HEK293 (cell line): ENCODE measurements around the gene DOCK1.

Source experiments
- CTCF ChIA-PET: fragments of 350-600 bp; formaldehyde crosslinking; extraction: SDS; loops from one replicate; lab custom pipeline; 2021; ENCODE audit warnings: antibody characterized with exemption; lab: Yijun Ruan, JAX
- POLR2A ChIA-PET: fragments of 300-600 bp; formaldehyde crosslinking; extraction: SDS; loops from one replicate; lab custom pipeline; 2020; ENCODE audit warnings: antibody characterized with exemption, inconsistent platforms; lab: Yijun Ruan, JAX
- H3K27ac ChIP-seq: fragments of 200-500 bp; sonication (Bioruptor generic); 2 replicates; pipeline ENCODE4 v1.5.1; 2014; ENCODE audit warnings: low read depth, low read length, control low read depth, inconsistent platforms; ENCODE audit errors: extremely low read depth
- H3K36me3 ChIP-seq, 2 experiments: fragments of 200-500 bp in 1 of 2; sonication (Bioruptor generic) in 1 of 2; 1 replicate in 1 of 2; 2 replicates in 1 of 2; pipeline ENCODE4 v1.5.1; 2014 to 2017; ENCODE audit warnings: inconsistent platforms in 2 of 2, low read length in 2 of 2; ENCODE audit not compliant: control insufficient read depth in 2 of 2, insufficient read depth in 1 of 2
- H3K4me1 ChIP-seq: fragments of 200-500 bp; sonication (Bioruptor generic); 2 replicates; pipeline ENCODE4 v1.5.1; 2014; ENCODE audit warnings: mild to moderate bottlenecking, low read length, inconsistent platforms; ENCODE audit not compliant: control insufficient read depth, insufficient read depth
- H3K4me3 ChIP-seq: 2 replicates; pipeline ENCODE4 v1.5.1; 2011; ENCODE audit warnings: low read depth, mild to moderate bottlenecking, control low read depth, low read length, moderate library complexity
- H3K9me3 ChIP-seq: fragments of 200-500 bp; sonication (Bioruptor generic); 2 replicates; pipeline ENCODE4 v1.5.1; 2014; ENCODE audit warnings: low read depth, low read length, inconsistent platforms; ENCODE audit not compliant: control insufficient read depth, insufficient read depth
- AEBP2 ChIP-seq: fragments of 450-650 bp; formaldehyde crosslinking; IDR thresholded peaks from 2 replicates; pipeline ENCODE4 v1.5.1; 2016; ENCODE audit warnings: missing biosample characterization, missing genetic modification characterization, borderline replicate concordance
- OVOL3 ChIP-seq: fragments of 450-650 bp; formaldehyde crosslinking; IDR thresholded peaks from 2 replicates; pipeline ENCODE4 v1.5.1; 2016; ENCODE audit warnings: missing biosample characterization, missing genetic modification characterization
- PRDM1 ChIP-seq: fragments of 450-650 bp; formaldehyde crosslinking; IDR thresholded peaks from 2 replicates; pipeline ENCODE4; 2016; ENCODE audit warnings: missing biosample characterization, missing genetic modification characterization
- REPIN1 ChIP-seq: fragments of 450-650 bp; formaldehyde crosslinking; IDR thresholded peaks from 2 replicates; pipeline ENCODE4 v1.5.1; 2017; ENCODE audit warnings: missing biosample characterization, missing genetic modification characterization, low read depth
- TCF7L2 ChIP-seq: IDR thresholded peaks from 2 replicates; pipeline ENCODE4 v1.6.1; 2011; ENCODE audit warnings: low read depth, mild to moderate bottlenecking, inconsistent platforms, low read length, moderate library complexity, borderline replicate concordance
- ZBTB17 ChIP-seq: fragments of 450-650 bp; formaldehyde crosslinking; IDR thresholded peaks from 2 replicates; pipeline ENCODE4 v1.5.1; 2016; ENCODE audit warnings: missing biosample characterization, missing genetic modification characterization
- ZFP3 ChIP-seq: fragments of 450-650 bp; formaldehyde crosslinking; IDR thresholded peaks from 2 replicates; pipeline ENCODE4 v1.5.1; 2016; ENCODE audit warnings: low read depth, missing biosample characterization, missing genetic modification characterization
- ZIC2 ChIP-seq: fragments of 450-650 bp; formaldehyde crosslinking; IDR thresholded peaks from 2 replicates; pipeline ENCODE4 v1.5.1; 2016; ENCODE audit warnings: missing biosample characterization, missing genetic modification characterization
- ZNF132 ChIP-seq: fragments of 450-650 bp; formaldehyde crosslinking; IDR thresholded peaks from 2 replicates; pipeline ENCODE4 v1.5.1; 2017; ENCODE audit warnings: missing biosample characterization, missing genetic modification characterization, borderline replicate concordance
- ZNF18 ChIP-seq: fragments of 450-650 bp; formaldehyde crosslinking; IDR thresholded peaks from 2 replicates; pipeline ENCODE4 v1.5.1; 2016; ENCODE audit warnings: missing biosample characterization, missing genetic modification characterization
- ZNF214 ChIP-seq: fragments of 450-650 bp; formaldehyde crosslinking; IDR thresholded peaks from 2 replicates; pipeline ENCODE4 v1.5.1; 2017; ENCODE audit warnings: missing biosample characterization, mild to moderate bottlenecking, missing genetic modification characterization, borderline replicate concordance
- ZNF239 ChIP-seq: fragments of 450-650 bp; formaldehyde crosslinking; IDR thresholded peaks from 2 replicates; pipeline ENCODE4 v1.5.1; 2016; ENCODE audit warnings: missing biosample characterization, missing genetic modification characterization
- ZNF24 ChIP-seq: fragments of 450-650 bp; formaldehyde crosslinking; IDR thresholded peaks from 2 replicates; pipeline ENCODE4 v1.5.1; 2016; ENCODE audit warnings: missing biosample characterization, missing genetic modification characterization
- ZNF280D ChIP-seq: fragments of 450-650 bp; formaldehyde crosslinking; IDR thresholded peaks from 2 replicates; pipeline ENCODE4 v1.5.1; 2016; ENCODE audit warnings: missing biosample characterization, missing genetic modification characterization
- ZNF350 ChIP-seq: fragments of 450-650 bp; formaldehyde crosslinking; IDR thresholded peaks from 2 replicates; pipeline ENCODE4 v1.5.0; 2017; ENCODE audit warnings: missing biosample characterization, mild to moderate bottlenecking, missing genetic modification characterization
- ZNF37A ChIP-seq: fragments of 450-650 bp; IDR thresholded peaks from 2 replicates; pipeline ENCODE4 v1.5.1; 2018; ENCODE audit warnings: missing biosample characterization, missing genetic modification characterization
- ZNF416 ChIP-seq: fragments of 450-650 bp; formaldehyde crosslinking; IDR thresholded peaks from 2 replicates; pipeline ENCODE4 v1.5.1; 2016; ENCODE audit warnings: missing biosample characterization, missing genetic modification characterization
- ZNF501 ChIP-seq: fragments of 450-650 bp; formaldehyde crosslinking; IDR thresholded peaks from 2 replicates; pipeline ENCODE4 v1.5.1; 2016; ENCODE audit warnings: missing biosample characterization, missing genetic modification characterization
- ZNF548 ChIP-seq: fragments of 450-650 bp; formaldehyde crosslinking; IDR thresholded peaks from 2 replicates; pipeline ENCODE4 v1.5.1; 2016; ENCODE audit warnings: missing biosample characterization, missing genetic modification characterization
- ZNF560 ChIP-seq: fragments of 450-650 bp; formaldehyde crosslinking; IDR thresholded peaks from 2 replicates; pipeline ENCODE4 v1.5.1; 2017; ENCODE audit warnings: missing biosample characterization, missing genetic modification characterization, borderline replicate concordance
- ZNF580 ChIP-seq: fragments of 450-650 bp; formaldehyde crosslinking; IDR thresholded peaks from 2 replicates; pipeline ENCODE4 v1.5.1; 2016; ENCODE audit warnings: missing biosample characterization, missing genetic modification characterization
- ZNF621 ChIP-seq: fragments of 450-650 bp; formaldehyde crosslinking; IDR thresholded peaks from 2 replicates; pipeline ENCODE4 v1.5.1; 2017; ENCODE audit warnings: missing biosample characterization, missing genetic modification characterization
- ZNF626 ChIP-seq: fragments of 450-650 bp; sonication (Bioruptor Pico); formaldehyde crosslinking; IDR thresholded peaks from 2 replicates; pipeline ENCODE4 v1.5.1; 2018; ENCODE audit warnings: missing biosample characterization, missing genetic modification characterization, inconsistent platforms
- ZNF747 ChIP-seq: fragments of 450-650 bp; formaldehyde crosslinking; IDR thresholded peaks from 2 replicates; pipeline ENCODE4 v1.5.1; 2016; ENCODE audit warnings: missing biosample characterization, missing genetic modification characterization
- TF ChIP-seq, protein P1 (sequence below): fragments of 450-650 bp; IDR thresholded peaks from 2 replicates; pipeline ENCODE4 v1.5.1; 2018; ENCODE audit warnings: missing biosample characterization, missing genetic modification characterization
- TF ChIP-seq, protein P2 (sequence below): fragments of 450-650 bp; formaldehyde crosslinking; IDR thresholded peaks from 2 replicates; pipeline ENCODE4 v1.5.1; 2017; ENCODE audit warnings: missing biosample characterization, mild to moderate bottlenecking, missing genetic modification characterization, moderate library complexity

DOCK1 gene

DNA sequence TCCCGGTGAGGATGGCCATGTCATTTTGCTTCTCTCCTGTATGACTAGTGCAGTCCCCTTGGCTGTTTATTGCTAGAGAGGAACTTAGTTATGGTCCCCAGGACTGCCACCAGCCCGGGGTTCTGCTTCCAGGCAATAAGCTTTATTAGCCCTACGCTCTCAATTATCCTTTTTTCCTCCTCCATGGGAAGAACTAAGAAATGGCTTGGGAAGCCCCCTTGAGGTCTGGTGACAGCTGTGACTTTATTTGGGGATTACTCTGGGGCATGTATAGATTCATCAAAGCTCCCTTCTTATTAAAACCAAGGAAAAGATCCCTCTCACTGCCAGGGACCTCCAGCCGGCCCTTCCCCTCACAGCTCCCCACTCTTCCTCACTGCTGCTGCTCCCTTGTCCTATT is 446.3 kb downstream of the DOCK1 start (continued):
- no peak for TF ChIP-seq ZNF416 (tag by site-specific recombination)
- no peak for TF ChIP-seq ZNF37A (tag by site-specific recombination)

DNA sequence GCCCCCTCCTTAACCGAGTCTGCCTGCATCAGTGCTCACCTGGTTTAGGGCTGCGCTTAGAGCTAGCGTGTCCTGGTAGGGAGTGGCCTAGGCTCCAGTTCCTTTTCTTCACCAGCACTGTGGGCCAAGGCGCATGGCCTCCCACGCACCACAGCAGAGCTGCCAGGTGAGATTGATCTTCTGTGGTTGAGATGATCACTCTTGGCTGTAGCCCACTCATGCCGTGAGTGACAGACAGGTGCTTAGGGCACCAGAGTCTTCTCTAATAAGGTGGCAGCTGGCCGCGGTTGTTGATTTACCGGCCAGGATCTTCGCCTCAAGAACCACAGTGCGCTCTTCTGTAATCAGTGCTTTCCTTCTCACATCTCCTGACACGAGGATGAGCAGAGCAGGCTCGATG is 448.3 kb downstream of the DOCK1 start:
- CTCF ChIA-PET: no interaction called here
- H3K4me3 ChIP-seq: no peak overlapping the region
- no peaks in the 10 kb centered on the region for H3K36me3 ChIP-seq
- TF ChIP-seq, protein P1, sequence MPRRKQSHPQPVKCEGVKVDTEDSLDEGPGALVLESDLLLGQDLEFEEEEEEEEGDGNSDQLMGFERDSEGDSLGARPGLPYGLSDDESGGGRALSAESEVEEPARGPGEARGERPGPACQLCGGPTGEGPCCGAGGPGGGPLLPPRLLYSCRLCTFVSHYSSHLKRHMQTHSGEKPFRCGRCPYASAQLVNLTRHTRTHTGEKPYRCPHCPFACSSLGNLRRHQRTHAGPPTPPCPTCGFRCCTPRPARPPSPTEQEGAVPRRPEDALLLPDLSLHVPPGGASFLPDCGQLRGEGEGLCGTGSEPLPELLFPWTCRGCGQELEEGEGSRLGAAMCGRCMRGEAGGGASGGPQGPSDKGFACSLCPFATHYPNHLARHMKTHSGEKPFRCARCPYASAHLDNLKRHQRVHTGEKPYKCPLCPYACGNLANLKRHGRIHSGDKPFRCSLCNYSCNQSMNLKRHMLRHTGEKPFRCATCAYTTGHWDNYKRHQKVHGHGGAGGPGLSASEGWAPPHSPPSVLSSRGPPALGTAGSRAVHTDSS: no peak
- no peak for TF ChIP-seq ZBTB17 (tag by site-specific recombination)
- no peak for TF ChIP-seq REPIN1 (tag by site-specific recombination)
- TF ChIP-seq TCF7L2: no peak
- no peak for TF ChIP-seq ZNF132 (tag by site-specific recombination)
- no peak for TF ChIP-seq ZNF214
- no peak for TF ChIP-seq ZNF239
- no peak for TF ChIP-seq AEBP2
- H3K27ac ChIP-seq: no peak overlapping the region
- POLR2A ChIA-PET: no interaction called here
- H3K4me1 ChIP-seq: no peaks in the 10 kb centered on the region
- no peaks in the 10 kb centered on the region for H3K9me3 ChIP-seq

DNA sequence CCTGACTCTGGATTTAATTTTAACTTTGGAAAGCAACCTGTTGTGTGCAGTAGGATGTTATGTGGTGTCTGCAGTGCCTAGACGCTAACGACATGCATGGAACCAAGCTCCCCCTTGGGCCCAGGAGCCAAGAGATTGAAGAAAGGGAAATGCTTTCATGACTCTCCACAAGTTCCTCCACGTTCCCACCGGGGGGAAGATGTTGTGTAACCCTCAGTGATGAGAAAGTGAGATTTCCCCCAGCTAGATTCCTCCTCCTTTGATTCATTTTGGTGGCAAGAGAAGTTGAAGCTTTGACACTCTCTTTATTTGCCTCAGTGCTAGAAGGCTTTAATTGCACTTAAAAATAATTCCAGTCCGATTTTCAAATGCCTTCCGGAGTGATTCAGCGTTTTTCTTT is 449.0 kb downstream of the DOCK1 start:
- Histone ChIP-seq H3K9me3 (no peaks in the 10 kb centered on the region), H3K4me1 (no peaks in the 10 kb centered on the region), H3K27ac (no peak overlapping the region)
- no peak for TF ChIP-seq ZNF621
- TF ChIP-seq ZNF580 (tag by site-specific recombination): no peak
- no peak for TF ChIP-seq ZNF747 (tag by site-specific recombination)
- TF ChIP-seq, protein P2, sequence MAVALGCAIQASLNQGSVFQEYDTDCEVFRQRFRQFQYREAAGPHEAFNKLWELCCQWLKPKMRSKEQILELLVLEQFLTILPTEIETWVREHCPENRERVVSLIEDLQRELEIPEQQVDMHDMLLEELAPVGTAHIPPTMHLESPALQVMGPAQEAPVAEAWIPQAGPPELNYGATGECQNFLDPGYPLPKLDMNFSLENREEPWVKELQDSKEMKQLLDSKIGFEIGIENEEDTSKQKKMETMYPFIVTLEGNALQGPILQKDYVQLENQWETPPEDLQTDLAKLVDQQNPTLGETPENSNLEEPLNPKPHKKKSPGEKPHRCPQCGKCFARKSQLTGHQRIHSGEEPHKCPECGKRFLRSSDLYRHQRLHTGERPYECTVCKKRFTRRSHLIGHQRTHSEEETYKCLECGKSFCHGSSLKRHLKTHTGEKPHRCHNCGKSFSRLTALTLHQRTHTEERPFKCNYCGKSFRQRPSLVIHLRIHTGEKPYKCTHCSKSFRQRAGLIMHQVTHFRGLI: no peak
- TF ChIP-seq ZNF350 (tag by site-specific recombination): no peak
- TF ChIP-seq ZNF560: no peak
- no peak for TF ChIP-seq ZNF18 (tag by site-specific recombination)
- TF ChIP-seq ZNF24 (tag by site-specific recombination): no peak
- no peak for TF ChIP-seq ZNF626
- no peak for TF ChIP-seq ZFP3
- TF ChIP-seq OVOL3 (tag by site-specific recombination): no peak
- TF ChIP-seq ZNF280D (tag by site-specific recombination): no peak
- TF ChIP-seq ZNF548 (tag by site-specific recombination): no peak
- no peak for TF ChIP-seq ZNF501 (tag by site-specific recombination)
- TF ChIP-seq PRDM1: no peak
- TF ChIP-seq ZIC2 (tag by site-specific recombination): no peak
- TF ChIP-seq, all 188 proteins: peak for 0
- no peaks in the 10 kb centered on the region for H3K36me3 ChIP-seq
- CTCF ChIA-PET: no interaction called here
- POLR2A ChIA-PET: no interaction called here
- H3K4me3 ChIP-seq: no peak overlapping the region
